ENCODE results near the gene MACO1.

GRCh38 chr1:25484533-25484932 is 53.8 kb downstream of the MACO1 start:
- TF ChIP-seq CTCF (IDR thresholded peaks at IDR 0.05 in 8 of 11, conservative IDR thresholded peaks at IDR 0.05 in 3 of 11) (no peak), POLR2A (IDR thresholded peaks at IDR 0.05) (no peak)
